ENCODE measurements around the gene TWIST1. TPM values are rescaled to one million over a fixed set of nuclear protein-coding genes. Genes with fewer than 3 reads are reported as not detected.

The TWIST1 gene
- polyA plus RNA-seq, 1 donor, result 5.6 TPM

- DNase-seq, result no peak
Observed at GRCh38 chr7:19094598-19095352, 22.7 kb downstream of the TWIST1 start.

DNA sequence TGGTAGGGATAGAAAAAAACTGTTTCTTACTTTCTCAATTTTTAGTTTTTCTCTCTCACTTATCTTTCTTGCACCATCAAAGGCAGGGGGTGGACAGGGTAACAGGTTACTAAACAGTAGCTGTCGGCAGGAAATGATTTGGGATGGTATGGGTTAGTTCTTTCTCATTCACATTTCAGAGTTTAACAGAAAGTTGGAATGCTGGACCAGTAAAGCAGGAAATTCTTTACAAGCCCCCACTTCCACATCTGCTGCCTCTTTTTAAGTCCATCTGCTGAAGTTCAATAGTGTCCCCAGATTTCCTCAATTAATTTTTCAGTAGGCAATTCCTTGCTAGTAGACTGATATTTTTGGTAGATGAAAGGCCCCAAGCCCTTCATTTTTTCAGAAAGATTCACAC, 23.3 kb downstream of the TWIST1 start:
- DNase-seq, result no peak

- DNase-seq, result no peak
Observed at GRCh38 chr7:19091550-19092200, 25.8 kb downstream of the TWIST1 start.

- no peak for DNase-seq
Observed at GRCh38 chr7:19090526-19090925, 26.9 kb downstream of the TWIST1 start.

DNA sequence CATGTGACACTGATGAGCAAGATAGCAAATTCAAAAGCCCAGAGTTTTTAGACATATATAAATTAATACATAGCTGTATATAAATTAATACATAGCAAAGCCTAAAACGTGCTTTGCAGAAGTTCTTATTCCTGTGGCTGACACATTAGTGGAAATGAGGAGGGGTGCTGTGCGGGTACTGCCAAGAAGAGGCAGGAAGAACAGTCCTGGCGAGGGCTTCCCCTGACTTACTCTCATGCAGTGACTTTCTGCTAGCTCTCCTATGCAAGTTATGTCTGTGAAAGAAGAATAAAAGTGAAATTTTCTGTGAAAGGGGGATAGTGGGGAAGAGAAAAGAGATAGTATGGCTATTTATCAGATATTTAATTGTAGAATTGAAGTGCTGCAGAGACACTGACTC, 27.6 kb downstream of the TWIST1 start:
- no peak for DNase-seq

- DNase-seq, result no peak
Observed at GRCh38 chr7:19089378-19089777, 28.1 kb downstream of the TWIST1 start.

GRCh38 chr7:19080093-19080492, 37.3 kb downstream of the TWIST1 start:
- DNase-seq, result no peak

DNA sequence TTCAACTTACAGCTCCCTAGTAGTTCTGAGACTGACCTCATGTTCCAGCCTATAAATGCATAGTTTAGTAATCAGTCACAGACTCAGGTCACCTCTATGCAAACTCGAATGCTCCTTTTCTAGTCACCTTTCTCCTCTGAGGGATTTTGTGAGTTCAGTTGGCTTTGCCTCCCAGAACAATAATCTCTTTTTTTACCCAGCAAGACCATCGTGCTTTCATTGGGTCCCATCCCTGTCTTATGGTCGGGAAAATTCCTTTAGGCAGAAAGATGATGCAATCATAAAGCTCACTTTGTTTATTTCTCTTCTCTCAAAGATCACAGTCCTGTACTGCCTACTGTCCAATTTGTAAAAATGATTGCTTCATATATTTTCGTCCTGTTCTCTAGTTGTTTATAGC, 38.4 kb downstream of the TWIST1 start:
- no peak for DNase-seq

- no peak for DNase-seq
Observed at GRCh38 chr7:19069842-19070241, 47.6 kb downstream of the TWIST1 start.

DNA sequence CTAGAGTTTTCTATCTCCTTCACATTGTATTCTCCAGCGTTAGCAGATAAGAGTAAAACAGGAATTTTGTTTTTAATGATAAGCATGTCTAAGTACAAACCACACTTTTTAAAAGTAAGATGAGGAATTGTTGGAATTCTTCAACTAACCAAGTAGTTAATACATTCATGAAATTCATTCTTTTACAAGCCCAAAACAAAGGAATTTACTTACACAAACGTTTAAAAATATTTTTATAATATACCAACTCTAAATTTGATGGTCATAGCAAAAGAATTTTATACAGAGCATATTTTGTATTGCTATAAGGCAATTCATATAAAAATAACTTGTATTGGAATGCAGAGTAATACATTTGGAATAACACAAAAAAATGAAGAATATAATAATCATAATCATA, 51.3 kb downstream of the TWIST1 start:
- no peak for DNase-seq

Other genes with a start within 250 kb of the TWIST1 start
- gene FERD3L, start 27.8 kb upstream of the TWIST1 start, polyA plus RNA-seq (ENCODE audit: insufficient read length), result not detected

Data from hindlimb muscle (tissue), 1 donor.